Hair follicular keratinocyte (primary cell): Measurements from ENCODE around the gene FOXJ2. TPM values are rescaled to one million over a fixed set of nuclear protein-coding genes. Genes with fewer than 3 reads are reported as not detected.

Experiments
- total RNA-seq: library from RNA; depleted of rRNA; stranded (reverse); fragments of >200 nt; gene quantifications from 2 replicates; pipeline ENCODE4 v1.2.3, GENCODE V29; 2015

The FOXJ2 gene
- total RNA-seq, result 6.3 and 7.3 TPM in 2 replicates

GRCh38 chr12:8032242-8033152, at the start of gene FOXJ2:
FOXJ2 (plus strand) TSS chr12:8032716; CDS start chr12:8039833, 7,117 bp downstream.

GRCh38 chr12:8065991-8066594, 33.6 kb downstream of the FOXJ2 start, which contains the start of gene C3AR1:
C3AR1 (minus strand) TSS chr12:8066359; CDS start chr12:8060185, 6,174 bp downstream.

Other genes with a start within 250 kb of the FOXJ2 start
- gene NANOG, start 243.3 kb upstream of the FOXJ2 start, total RNA-seq, result not detected in 2 replicates
- gene SLC2A14, start 159.8 kb upstream of the FOXJ2 start, total RNA-seq, result not detected in 2 replicates
- 19.3 and 29.6 TPM in 2 replicates for gene SLC2A3, start 96.5 kb upstream of the FOXJ2 start, total RNA-seq
- gene C3AR1, start 33.6 kb downstream of the FOXJ2 start, total RNA-seq, result not detected in 2 replicates
- 28.7 and 37.5 TPM in 2 replicates for gene NECAP1, start 49.6 kb downstream of the FOXJ2 start, total RNA-seq
- gene CLEC4A, start 90.9 kb downstream of the FOXJ2 start, total RNA-seq, result 0.23 TPM in 1 of 2 replicates, not detected in the other
- gene ZNF705A, start 124.3 kb downstream of the FOXJ2 start, total RNA-seq, result not detected in 2 replicates
- gene FAM90A1, start 194.9 kb downstream of the FOXJ2 start, total RNA-seq, result 0.38 TPM in 1 of 2 replicates, not detected in the other